RPMI7951 (cell line): Measurements from ENCODE around the gene ALG3. TPM values are rescaled to one million over a fixed set of nuclear protein-coding genes. Genes with fewer than 3 reads are reported as not detected.
"Not testable (repeated sequence)": the region's sequence is repeated elsewhere in the genome, so short reads cannot be mapped to it uniquely, and the experiment has no call there.

Experiments used
- DNase-seq: peaks from one replicate; pipeline ENCODE4 v3.0.0-alpha.2; 2012; ENCODE audit warnings: low read depth
- total RNA-seq: library from RNA; depleted of rRNA; stranded (reverse); fragments of >200 nt; shearing (Covaris generic); gene quantifications from 2 replicates; pipeline ENCODE4 v1.2.3, GENCODE V29; 2014; rRNA removed

The ALG3 gene
- 67.0 and 71.2 TPM in 2 replicates for total RNA-seq

GRCh38 chr3:184248454-184249411, at the start of gene ALG3:
Gene ALG3 (minus strand): TSS chr3:184248962. CDS start chr3:184248940, 22 bp downstream.
- peak; percentile 85 for DNase-seq

- no peak for DNase-seq
These were observed 47.9 kb upstream of the ALG3 start for GRCh38 chr3:184296616-184297015.

- no peak for DNase-seq
These were observed 47.0 kb upstream of the ALG3 start for GRCh38 chr3:184295771-184296170.

GRCh38 chr3:184291738-184292445, 43.1 kb upstream of the ALG3 start:
- no peak for DNase-seq

- DNase-seq: no peak
These were observed 42.4 kb upstream of the ALG3 start for GRCh38 chr3:184291044-184291737.

GRCh38 chr3:184290331-184290730, 41.6 kb upstream of the ALG3 start:
- DNase-seq: no peak

- DNase-seq: peak; percentile 47
These were observed 40.7 kb upstream of the ALG3 start for GRCh38 chr3:184289426-184289938.

GRCh38 chr3:184284696-184285095, 35.9 kb upstream of the ALG3 start:
- peak; percentile 71 for DNase-seq

- no peak for DNase-seq
These were observed 34.9 kb upstream of the ALG3 start for GRCh38 chr3:184283681-184284080.

GRCh38 chr3:184282941-184283340, 34.2 kb upstream of the ALG3 start:
- no peak for DNase-seq

GRCh38 chr3:184277366-184277765, 28.6 kb upstream of the ALG3 start:
- DNase-seq: no peak

GRCh38 chr3:184275961-184276910, 27.5 kb upstream of the ALG3 start, which contains the start of gene ECE2:
Gene ECE2 (plus strand): TSS chr3:184276022. CDS start chr3:184276154, 132 bp downstream.
- no peak for DNase-seq

- no peak for DNase-seq
These were observed 26.6 kb upstream of the ALG3 start for GRCh38 chr3:184275381-184275701.

- DNase-seq: no peak
These were observed 23.5 kb upstream of the ALG3 start for GRCh38 chr3:184272269-184272668.

- not testable (repeated sequence) for DNase-seq
These were observed 18.5 kb upstream of the ALG3 start for GRCh38 chr3:184267249-184267648.

- DNase-seq: no peak
These were observed 14.0 kb upstream of the ALG3 start for GRCh38 chr3:184262764-184263179.

GRCh38 chr3:184261854-184262763, 13.3 kb upstream of the ALG3 start:
- DNase-seq: peak; percentile 44

- peak; percentile 72 for DNase-seq
These were observed 12.6 kb upstream of the ALG3 start, which contains the start of gene CAMK2N2 for GRCh38 chr3:184261270-184261853. Gene CAMK2N2 (minus strand): TSS chr3:184261553. CDS start chr3:184261285, 268 bp downstream.

GRCh38 chr3:184260724-184261269, 12.0 kb upstream of the ALG3 start:
- no peak for DNase-seq
